WI38 (cell line): ENCODE results near the gene ZNF420.
"Not testable (repeated sequence)": the region's sequence is repeated elsewhere in the genome, so short reads cannot be mapped to it uniquely, and the experiment has no call there.

ENCODE experiments used
- H3K4me3 ChIP-seq: 2 replicates; pipeline ENCODE4 v1.5.1; 2011; ENCODE audit warnings: low read depth, mild to moderate bottlenecking, control low read depth, low read length
- CTCF ChIP-seq: IDR thresholded peaks from 2 replicates; pipeline ENCODE4 v1.5.1; 2012; ENCODE audit warnings: low read depth, mild to moderate bottlenecking, control low read depth, low read length

ZNF420 gene

GRCh38 chr19:37114001-37114400 is 35.8 kb downstream of the ZNF420 start:
- TF ChIP-seq CTCF = 0 out of 2 replicates have a peak, but pooled peaks have one; percentile 14
- no peak overlapping the region for H3K4me3 ChIP-seq

- not testable (repeated sequence) for H3K4me3 ChIP-seq
Measured at GRCh38 chr19:37122093-37122492, 43.9 kb downstream of the ZNF420 start.

- TF ChIP-seq CTCF = no peak
- H3K4me3 ChIP-seq = no peak overlapping the region
Measured at GRCh38 chr19:37127999-37128820, 50.0 kb downstream of the ZNF420 start.

- no peak overlapping the region for H3K4me3 ChIP-seq
- TF ChIP-seq CTCF = no peak
Measured at GRCh38 chr19:37128821-37129177, 50.6 kb downstream of the ZNF420 start.

- no peak for TF ChIP-seq CTCF
- no peak overlapping the region for H3K4me3 ChIP-seq
Measured at GRCh38 chr19:37136111-37136510, 57.9 kb downstream of the ZNF420 start.

- H3K4me3 ChIP-seq = no peak overlapping the region
- TF ChIP-seq CTCF = no peak
Measured at GRCh38 chr19:37148214-37148613, 70.0 kb downstream of the ZNF420 start.

GRCh38 chr19:37160153-37160552 is 81.9 kb downstream of the ZNF420 start:
- no peak overlapping the region for H3K4me3 ChIP-seq
- TF ChIP-seq CTCF = no peak

- TF ChIP-seq CTCF = no peak
Measured at GRCh38 chr19:37165635-37166034, 87.4 kb downstream of the ZNF420 start.

More at GRCh38 chr19:37165635-37166034, 87.4 kb downstream of the ZNF420 start:
- H3K4me3 ChIP-seq = no peak overlapping the region
